GM20000 (cell line): ENCODE data around the gene MROH2A.

Source experiments
- DNase-seq: peaks from one replicate; pipeline ENCODE4 v3.0.0; 2012; ENCODE audit warnings: low spot score
- TF ChIP-seq, protein P1 (sequence below): IDR thresholded peaks from 2 replicates; pipeline ENCODE4 v1.5.1; 2012; ENCODE audit warnings: mild to moderate bottlenecking, control low read depth; ENCODE audit errors: extremely low read depth, missing control alignments

MROH2A gene

DNA sequence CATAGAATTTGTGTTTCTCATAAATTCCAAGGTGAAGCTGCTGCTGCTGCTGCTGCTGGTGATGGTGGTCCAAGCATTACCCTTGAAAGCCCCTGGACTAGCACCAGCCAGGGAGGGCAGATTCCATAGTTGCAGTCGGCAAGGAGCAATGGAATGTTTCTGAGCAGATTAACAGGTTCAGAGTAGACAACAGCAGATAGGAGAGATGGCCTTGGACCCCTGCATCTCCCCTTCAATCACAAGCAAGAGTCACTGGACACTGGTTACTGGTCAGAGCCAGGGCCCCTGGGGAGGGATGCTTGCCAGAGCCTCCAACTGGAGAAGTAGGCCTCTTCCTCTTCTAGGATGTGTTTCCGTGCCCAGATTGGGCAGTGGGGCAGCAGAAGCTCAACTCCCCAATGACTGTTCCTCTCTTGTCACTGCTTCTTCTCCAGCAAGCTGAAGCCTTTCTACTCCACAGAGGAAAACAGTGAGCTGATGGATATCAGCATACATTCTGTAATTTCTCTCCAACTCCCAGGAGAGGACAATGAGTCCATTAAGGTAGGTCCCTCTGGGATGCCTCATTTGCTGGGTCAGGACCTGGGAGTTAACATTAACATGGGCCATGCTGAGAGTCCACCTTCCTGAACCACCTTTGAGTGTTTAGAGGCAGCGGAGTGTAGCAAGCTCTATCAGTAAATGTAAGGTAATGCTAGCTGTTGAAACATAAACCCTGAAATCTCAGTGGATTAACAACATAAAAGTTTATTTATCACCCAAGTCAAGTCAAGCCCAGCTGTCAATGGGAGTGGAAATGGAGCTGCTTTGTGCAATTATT is 35.3 kb downstream of the MROH2A start:
- TF ChIP-seq, protein P1, sequence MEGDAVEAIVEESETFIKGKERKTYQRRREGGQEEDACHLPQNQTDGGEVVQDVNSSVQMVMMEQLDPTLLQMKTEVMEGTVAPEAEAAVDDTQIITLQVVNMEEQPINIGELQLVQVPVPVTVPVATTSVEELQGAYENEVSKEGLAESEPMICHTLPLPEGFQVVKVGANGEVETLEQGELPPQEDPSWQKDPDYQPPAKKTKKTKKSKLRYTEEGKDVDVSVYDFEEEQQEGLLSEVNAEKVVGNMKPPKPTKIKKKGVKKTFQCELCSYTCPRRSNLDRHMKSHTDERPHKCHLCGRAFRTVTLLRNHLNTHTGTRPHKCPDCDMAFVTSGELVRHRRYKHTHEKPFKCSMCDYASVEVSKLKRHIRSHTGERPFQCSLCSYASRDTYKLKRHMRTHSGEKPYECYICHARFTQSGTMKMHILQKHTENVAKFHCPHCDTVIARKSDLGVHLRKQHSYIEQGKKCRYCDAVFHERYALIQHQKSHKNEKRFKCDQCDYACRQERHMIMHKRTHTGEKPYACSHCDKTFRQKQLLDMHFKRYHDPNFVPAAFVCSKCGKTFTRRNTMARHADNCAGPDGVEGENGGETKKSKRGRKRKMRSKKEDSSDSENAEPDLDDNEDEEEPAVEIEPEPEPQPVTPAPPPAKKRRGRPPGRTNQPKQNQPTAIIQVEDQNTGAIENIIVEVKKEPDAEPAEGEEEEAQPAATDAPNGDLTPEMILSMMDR, result no peak
- no peak for DNase-seq

DNA sequence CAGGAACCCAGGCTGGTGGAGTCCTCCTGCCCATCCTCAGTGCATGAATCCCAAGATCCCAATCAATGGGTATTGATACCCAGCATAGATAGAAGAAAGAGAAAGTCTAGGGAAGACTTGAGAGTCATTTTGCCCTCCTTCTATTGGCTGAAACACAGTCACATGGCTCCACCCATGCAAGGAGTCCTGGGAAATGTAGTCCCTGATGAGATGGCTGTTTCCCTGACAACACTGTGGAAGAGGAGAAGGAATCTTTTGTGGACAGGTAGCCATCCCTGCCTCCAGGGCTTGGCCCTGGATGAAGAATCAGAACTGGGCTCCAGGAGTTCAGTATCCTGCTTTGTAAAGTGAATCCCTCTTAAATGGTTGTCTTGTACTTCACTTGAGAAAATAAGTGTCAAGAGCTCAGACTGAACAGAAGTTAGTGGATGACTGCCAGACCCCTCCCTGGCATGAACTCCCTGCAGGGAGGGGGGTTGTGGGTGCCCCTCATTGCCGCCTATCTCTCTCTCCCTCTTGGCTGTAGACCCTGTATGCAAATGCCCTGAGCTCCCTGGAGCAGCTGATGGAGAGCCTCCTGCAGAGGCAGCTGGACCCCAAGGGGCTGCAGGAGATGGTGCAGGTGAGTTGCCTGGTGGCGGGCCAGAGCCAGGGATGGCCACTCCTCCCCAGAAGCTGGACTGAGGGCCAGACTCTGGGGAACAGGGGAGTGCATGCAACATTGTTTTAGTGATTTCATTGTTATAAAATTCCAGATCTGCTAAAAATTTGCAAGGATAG is 36.1 kb downstream of the MROH2A start:
- TF ChIP-seq, protein P1, result no peak
- DNase-seq, result no peak

DNA sequence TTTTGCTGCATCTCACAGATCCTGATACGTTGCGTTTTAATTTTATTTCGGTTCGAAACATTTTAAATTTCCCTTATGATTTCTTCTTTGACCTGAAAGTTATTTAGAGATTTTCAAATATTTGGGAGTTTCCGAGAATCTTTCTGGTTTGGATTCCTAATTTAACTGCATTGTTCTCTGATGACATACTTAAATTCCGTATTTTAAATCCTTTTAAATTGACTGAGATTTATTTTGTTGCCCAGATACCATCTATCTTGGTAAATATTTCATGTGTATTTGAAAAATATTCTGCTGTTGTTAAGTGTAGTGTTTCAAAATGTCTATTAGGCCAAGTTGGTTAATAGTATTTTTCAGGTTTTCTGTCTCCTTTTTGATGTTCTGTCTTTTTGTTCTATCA is 37.7 kb downstream of the MROH2A start:
- no peak for DNase-seq
- TF ChIP-seq, protein P1, result no peak

DNA sequence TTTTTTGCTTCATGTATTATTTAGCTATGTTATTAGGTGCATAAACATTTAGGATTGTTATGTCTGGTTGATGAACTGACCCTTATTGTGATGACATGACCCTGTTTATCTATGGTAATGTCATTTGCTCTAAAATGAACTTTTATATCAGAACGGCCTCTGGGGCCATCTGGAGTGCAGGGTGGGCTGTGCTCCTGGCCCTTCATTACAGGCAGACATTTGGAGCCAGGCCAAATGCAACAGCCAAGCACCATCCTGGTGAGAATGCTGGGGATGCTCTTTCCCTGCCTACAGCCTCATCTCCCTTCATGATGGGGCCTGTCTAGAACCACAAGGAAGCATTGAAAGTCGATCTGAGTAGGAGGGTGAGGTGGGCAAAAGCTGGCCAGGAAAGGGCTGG is 38.2 kb downstream of the MROH2A start:
- no peak for DNase-seq
- TF ChIP-seq, protein P1, result no peak

DNA sequence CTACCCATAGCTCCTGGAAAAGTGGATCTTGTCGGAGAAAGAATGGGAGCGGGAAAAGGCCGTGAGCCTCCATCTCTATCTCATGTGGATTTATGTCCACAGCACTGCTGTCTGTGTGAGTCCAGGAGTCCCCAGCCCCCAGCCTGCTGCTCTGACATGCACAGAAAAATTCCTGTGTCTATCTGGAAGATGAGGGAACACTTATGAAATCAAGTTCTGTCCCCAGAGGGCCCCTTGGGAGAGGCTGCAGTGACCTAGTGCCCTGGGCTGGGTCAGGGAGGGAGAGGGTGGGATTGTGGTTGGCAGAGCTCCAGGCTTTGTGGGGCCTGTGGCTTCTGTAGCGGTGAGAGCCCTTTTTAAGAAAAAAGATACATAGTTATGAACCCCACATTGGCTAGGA is 38.6 kb downstream of the MROH2A start:
- TF ChIP-seq, protein P1, result no peak
- DNase-seq, result no peak

DNA sequence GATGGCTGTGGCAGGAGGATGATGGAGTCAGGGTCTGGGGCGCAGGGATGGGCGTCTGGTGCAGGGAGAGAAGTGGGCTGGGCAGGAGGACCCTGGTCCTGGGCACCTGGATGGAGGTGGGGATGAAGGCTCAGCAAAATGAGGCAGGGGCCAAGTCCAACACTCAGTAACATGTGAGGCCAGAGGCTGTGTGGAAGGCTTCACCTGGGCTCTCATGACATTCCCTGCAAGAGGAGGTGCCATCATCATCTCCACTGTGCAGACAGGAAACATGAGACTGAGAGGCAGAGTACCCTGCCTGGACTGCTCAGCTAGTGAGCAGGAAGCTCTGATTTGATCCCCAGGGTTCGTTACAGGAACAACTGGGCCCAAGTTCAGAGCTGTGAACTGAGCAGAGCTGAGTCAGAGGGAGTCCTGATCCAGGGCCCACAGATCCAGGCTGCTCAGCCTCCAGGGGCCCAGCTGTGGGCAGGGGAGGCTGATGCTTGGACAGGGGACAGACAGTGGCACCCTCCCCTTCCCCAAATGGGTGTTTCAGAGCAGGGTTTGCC is 39.3 kb downstream of the MROH2A start:
- no peak for DNase-seq
- TF ChIP-seq, protein P1, result no peak
